ENCODE measurements around the gene PSMC3.

Gene PSMC3

GRCh38 chr11:47445840-47446239, 19.6 kb upstream of the PSMC3 start:
- in situ Hi-C loops (cut with MboI; ENCODE audit: low pct_unique_long_range_greater_than_20kb, low sequenced_read_pairs, unreplicated experiment): no loop called here
- DNase-seq (ENCODE audit: low spot score): no peak
- TF ChIP-seq CTCF (IDR thresholded peaks at IDR 0.05; ENCODE audit: extremely low read depth, insufficient read depth, missing control alignments): no peak

- DNase-seq (ENCODE audit: low spot score): no peak
- in situ Hi-C loops (cut with MboI; ENCODE audit: low pct_unique_long_range_greater_than_20kb, low sequenced_read_pairs, unreplicated experiment): no loop called here
- no peak for TF ChIP-seq CTCF (IDR thresholded peaks at IDR 0.05; ENCODE audit: extremely low read depth, insufficient read depth, missing control alignments)
These were observed 17.6 kb upstream of the PSMC3 start for GRCh38 chr11:47443817-47444216.

GRCh38 chr11:47443028-47443700, 16.9 kb upstream of the PSMC3 start:
- DNase-seq (ENCODE audit: low spot score): no peak
- in situ Hi-C loops (cut with MboI; ENCODE audit: low pct_unique_long_range_greater_than_20kb, low sequenced_read_pairs, unreplicated experiment): no loop called here

GRCh38 chr11:47442514-47442913, 16.3 kb upstream of the PSMC3 start:
- in situ Hi-C loops (cut with MboI; ENCODE audit: low pct_unique_long_range_greater_than_20kb, low sequenced_read_pairs, unreplicated experiment): no loop called here
- DNase-seq (ENCODE audit: low spot score): no peak
- TF ChIP-seq CTCF (IDR thresholded peaks at IDR 0.05; ENCODE audit: extremely low read depth, insufficient read depth, missing control alignments): no peak

More at GRCh38 chr11:47443028-47443700, 16.9 kb upstream of the PSMC3 start:
- TF ChIP-seq CTCF (IDR thresholded peaks at IDR 0.05; ENCODE audit: extremely low read depth, insufficient read depth, missing control alignments): no peak

GRCh38 chr11:47441421-47441820, 15.2 kb upstream of the PSMC3 start:
- no peak for DNase-seq (ENCODE audit: low spot score)
- in situ Hi-C loops (cut with MboI; ENCODE audit: low pct_unique_long_range_greater_than_20kb, low sequenced_read_pairs, unreplicated experiment): no loop called here
- no peak for TF ChIP-seq CTCF (IDR thresholded peaks at IDR 0.05; ENCODE audit: extremely low read depth, insufficient read depth, missing control alignments)

- no peak for DNase-seq (ENCODE audit: low spot score)
- in situ Hi-C loops (cut with MboI; ENCODE audit: low pct_unique_long_range_greater_than_20kb, low sequenced_read_pairs, unreplicated experiment): no loop called here
- TF ChIP-seq CTCF (IDR thresholded peaks at IDR 0.05; ENCODE audit: extremely low read depth, insufficient read depth, missing control alignments): no peak
These were observed 13.8 kb upstream of the PSMC3 start for GRCh38 chr11:47440054-47440476.

Data from GM13977 (cell line).